K562 (cell line): ENCODE data around the gene HRAS. TPM values are rescaled to one million over a fixed set of nuclear protein-coding genes. Genes with fewer than 3 reads are reported as not detected.

ENCODE experiments used
- ATAC-seq: fragments of 200-7000 bp; cut with Tn5 transposase; 3 replicates; pipeline ENCODE4 v1.9.1; 2020; ENCODE audit warnings: moderate library complexity
- BruUV-seq: library from RNA; stranded (reverse); fragments of 400-500 nt; replicated peaks from 2 replicates; lab custom pipeline; 2021; lab: Mats Ljungman, UMichigan
- CTCF ChIA-PET: fragments of 300-600 bp; formaldehyde crosslinking; extraction: SDS; loops from one replicate; lab custom pipeline; 2021; ENCODE audit warnings: low intra/inter-chr PET ratio; lab: Yijun Ruan, JAX
- POLR2A ChIA-PET: fragments of 300-600, 350-650 bp; sonication (Branson Sonifier 250); formaldehyde crosslinking; extraction: SDS; loops from one replicate; lab custom pipeline; 2021; ENCODE audit warnings: antibody characterized with exemption, inconsistent platforms; lab: Yijun Ruan, JAX
- DNase-seq, 4 experiments: peaks; one replicate each; pipeline versions ENCODE4 v3.0.0 to v3.0.0-alpha.2; 2011 to 2018; ENCODE audit warnings: low spot score in 3 of 4, mixed read lengths in 3 of 4; ENCODE audit errors: extremely low read depth in 1 of 4
- FAIRE-seq: peaks from 2 replicates; lab custom pipeline; 2011; peaks lifted over from hg19 to GRCh38; lab: Jason Lieb, UNC
- H2AFZ ChIP-seq: 2 replicates; pipeline ENCODE4 v1.6.0; 2011; ENCODE audit warnings: low read depth, low read length, control low read depth, inconsistent platforms
- H3K27ac ChIP-seq: fragments of 200-600 bp; 3 replicates; pipeline ENCODE4 v1.8.0; 2011; ENCODE audit warnings: low read depth, mild to moderate bottlenecking, control low read depth, inconsistent platforms, low read length, moderate library complexity, mixed read lengths; ENCODE audit errors: extremely low read depth
- H3K27me3 ChIP-seq, 2 experiments: fragments of 300-600 bp in 1 of 2; 2 replicates in 1 of 2; 3 replicates in 1 of 2; pipeline versions ENCODE4 v1.6.0 to v1.8.0; 2011; ENCODE audit warnings: inconsistent platforms in 2 of 2, low read length in 2 of 2, mild to moderate bottlenecking in 1 of 2, mixed read lengths in 1 of 2, moderate library complexity in 1 of 2; ENCODE audit not compliant: control insufficient read depth in 2 of 2, insufficient read depth in 2 of 2
- H3K36me3 ChIP-seq: fragments of 300-600 bp; 3 replicates; pipeline ENCODE4 v1.8.0; 2011; ENCODE audit warnings: mild to moderate bottlenecking, low read length, inconsistent platforms; ENCODE audit not compliant: control insufficient read depth, insufficient read depth
- H3K4me1 ChIP-seq, 2 experiments: fragments of 200-600 bp in 1 of 2; replicated peaks in 1 of 2; 2 replicates in 1 of 2; 3 replicates in 1 of 2; pipeline versions ENCODE4 v1.5.1 to v1.8.0; 2011; ENCODE audit warnings: inconsistent platforms in 2 of 2, low read length in 2 of 2, mild to moderate bottlenecking in 1 of 2, mixed read lengths in 1 of 2, moderate library complexity in 1 of 2; ENCODE audit not compliant: control insufficient read depth in 2 of 2, insufficient read depth in 2 of 2
- H3K4me2 ChIP-seq: 2 replicates; pipeline ENCODE4 v1.6.1; 2011; ENCODE audit warnings: low read length, control low read depth, inconsistent platforms, mixed read lengths; ENCODE audit not compliant: insufficient read depth
- H3K4me3 ChIP-seq: fragments of 200-600 bp; sonication (generic), shearing (Covaris generic); 2 replicates; pipeline ENCODE4 v1.5.1; 2016; ENCODE audit warnings: control low read depth, inconsistent platforms
- H3K79me2 ChIP-seq: fragments of 200-600 bp; 3 replicates; pipeline ENCODE4 v1.8.0; 2011; ENCODE audit warnings: low read length, inconsistent platforms; ENCODE audit not compliant: control insufficient read depth, insufficient read depth
- H3K9ac ChIP-seq, 2 experiments: 2 replicates each; pipeline versions ENCODE4 v1.6.0 to v1.6.1; 2011; ENCODE audit warnings: low read depth in 2 of 2, low read length in 2 of 2, control low read depth in 1 of 2, inconsistent platforms in 1 of 2, mild to moderate bottlenecking in 1 of 2, mixed read lengths in 1 of 2; ENCODE audit not compliant: insufficient read depth in 1 of 2
- H3K9me1 ChIP-seq: one replicate; pipeline ENCODE4 v1.6.0; 2011; ENCODE audit warnings: inconsistent platforms, mild to moderate bottlenecking, low read length, moderate library complexity; ENCODE audit not compliant: control insufficient read depth, insufficient read depth
- H3K9me3 ChIP-seq: replicated peaks from 2 replicates; pipeline ENCODE4 v1.5.1; 2011; ENCODE audit warnings: low read depth, low read length, inconsistent platforms; ENCODE audit not compliant: control insufficient read depth, insufficient read depth
- H4K20me1 ChIP-seq: replicated peaks from 2 replicates; pipeline ENCODE4 v1.6.1; 2011; ENCODE audit warnings: low read length, inconsistent platforms, mixed read lengths; ENCODE audit not compliant: control insufficient read depth, insufficient read depth
- BRCA1 ChIP-seq, 2 experiments: fragments of 450-650 bp in 1 of 2; sonication (generic) in 1 of 2; formaldehyde crosslinking in 1 of 2; IDR thresholded peaks; 2 replicates each; pipeline versions ENCODE4 v1.5.0 to v1.6.1; 2017 to 2020; ENCODE audit warnings: mild to moderate bottlenecking in 1 of 2, missing genetic modification reagents in 1 of 2
- CHD4 ChIP-seq: fragments of 200-600 bp; sonication (generic); IDR thresholded peaks from 3 replicates; pipeline ENCODE4 v1.6.1; 2012; ENCODE audit warnings: low read depth, mild to moderate bottlenecking, mixed read lengths, low read length, inconsistent platforms; ENCODE audit not compliant: insufficient read depth, insufficient replicate concordance, poor library complexity, severe bottlenecking
- CXXC5 ChIP-seq: fragments of 250-450 bp; sonication (Bioruptor Pico); IDR thresholded peaks from 2 replicates; pipeline ENCODE4 v1.8.0; 2022; ENCODE audit warnings: inconsistent platforms, mild to moderate bottlenecking, moderate library complexity
- ESRRB ChIP-seq: fragments of 250-450 bp; sonication (Bioruptor Pico); IDR thresholded peaks from 2 replicates; pipeline ENCODE4 v1.5.0; 2020; ENCODE audit warnings: mild to moderate bottlenecking, moderate library complexity, borderline replicate concordance
- FOXK2 ChIP-seq, 2 experiments: fragments of 450-650 bp; IDR thresholded peaks in 1 of 2; conservative IDR thresholded peaks in 1 of 2; 2 replicates each; pipeline ENCODE4 v1.6.1; 2016; ENCODE audit warnings: low read depth in 2 of 2, mild to moderate bottlenecking in 1 of 2
- MGA ChIP-seq: fragments of 450-650 bp; IDR thresholded peaks from 2 replicates; pipeline ENCODE4 v1.6.1; 2016; ENCODE audit warnings: mild to moderate bottlenecking, moderate library complexity
- NCOA2 ChIP-seq, 2 experiments: fragments of 450-650 bp; IDR thresholded peaks; 2 replicates each; pipeline ENCODE4 v1.6.1; 2018; ENCODE audit warnings: mild to moderate bottlenecking in 2 of 2, moderate library complexity in 1 of 2; ENCODE audit not compliant: partially characterized antibody in 2 of 2
- RBFOX2 ChIP-seq: fragments of 200-400 bp; formaldehyde crosslinking; IDR thresholded peaks from 2 replicates; pipeline ENCODE4 v1.6.1; 2017; ENCODE audit warnings: low read depth, mild to moderate bottlenecking, low read length, moderate library complexity
- SREBF1 ChIP-seq: fragments of 150-350 bp; IDR thresholded peaks from 2 replicates; pipeline ENCODE4 v1.6.1; 2014; ENCODE audit warnings: antibody characterized with exemption, low read depth, low read length, borderline replicate concordance
- TRIM28 ChIP-seq: fragments of 450-650 bp; IDR thresholded peaks from 2 replicates; pipeline ENCODE4 v1.6.1; 2017
- ZFX ChIP-seq: sonication (generic); formaldehyde crosslinking; IDR thresholded peaks from 2 replicates; pipeline ENCODE4 v1.8.0; 2022; ENCODE audit warnings: mild to moderate bottlenecking, missing genetic modification reagents, moderate library complexity
- ZNF134 ChIP-seq: fragments of 250-450 bp; sonication (Bioruptor Pico); conservative IDR thresholded peaks from 2 replicates; pipeline ENCODE4 v1.4.0; 2020
- WGBS: fragments of 100-300 bp; shearing (Covaris generic); methylation state at CpG from one replicate; pipeline ENCODE4 v1.1.6; 2016; ENCODE audit warnings: low coverage, mixed read lengths; ENCODE audit not compliant: insufficient coverage; ENCODE audit errors: missing lambda C conversion rate; 5-methylcytosine and 5-hydroxymethylcytosine counted together
- in situ Hi-C: fragments of 300-500 bp; cut with MboI; formaldehyde crosslinking; loops from 4 replicates; pipeline ENCODE4 v1.15.0; 2018; ENCODE audit warnings: inconsistent platforms, mixed read lengths
- intact Hi-C: fragments of 100-400 bp; cut with micrococcal nuclease; formaldehyde crosslinking; loops from 2 replicates; pipeline ENCODE4 v1.14.2; 2022
- polyA plus RNA-seq, 8 experiments: library from polyadenylated mRNA; depleted of rRNA in 4 of 8; stranded (reverse) in 5 of 8; unstranded in 3 of 8; fragments of >200 nt; fragmentation: Nextera tagmentation in 2 of 8; fragmentation: Illumina TruSeq in 1 of 8; extraction: Ambion mirVana in 2 of 8; extraction: Trizol in 1 of 8; gene quantifications; 2 replicates each; pipeline versions ENCODE4 v1.2.1 to v1.2.3, GENCODE V29; 2011 to 2014; ENCODE audit warnings: inconsistent platforms in 1 of 8, missing spikeins in 1 of 8
- total RNA-seq, 7 experiments: library from RNA; depleted of rRNA in 6 of 7; stranded (reverse); fragments of >200 nt in 6 of 7; fragmentation: Illumina TruSeq in 2 of 7; extraction: Trizol in 2 of 7; gene quantifications; 2 replicates each; pipeline versions ENCODE4 v1.2.1 to v1.2.3, GENCODE V29; 2011 to 2021; ENCODE audit warnings: low replicate concordance in 1 of 7

Gene HRAS
- total and polyA plus RNA-seq, 9 of the 15 experiments (the other 6 are each of a cell fraction or from before 2014, with no cell fraction given) = 2.8 to 73.5 (median 29.6) TPM

- Histone ChIP-seq H3K36me3 (peaks cover 84% of the 10 kb centered on the region), H3K9me3 (no peaks in the 10 kb centered on the region)
- no TSS peak for BruUV-seq
- no peak for TF ChIP-seq NCOA2 (IDR thresholded peaks at IDR 0.05; ENCODE audit: partially characterized antibody in 2 of 2)
- TF ChIP-seq CHD4 = no peak
- no peak for TF ChIP-seq TRIM28
- no peak for TF ChIP-seq SREBF1
- no peak for TF ChIP-seq ESRRB (CRISPR knock-in tag)
- TF ChIP-seq CXXC5 = no peak
- TF ChIP-seq MGA = no peak
- no peak for TF ChIP-seq FOXK2 (conservative IDR thresholded peaks at IDR 0.05 in 1 of 2, IDR thresholded peaks at IDR 0.05 in 1 of 2; ENCODE audit: low read depth in 2 of 2)
- no peak for TF ChIP-seq ZFX (CRISPR knock-in tag)
- no peak for TF ChIP-seq BRCA1 (IDR thresholded peaks at IDR 0.05)
- no peak for TF ChIP-seq BRCA1 (CRISPR knock-in tag; IDR thresholded peaks at IDR 0.05)
- no peak for TF ChIP-seq ZNF134
- peak; percentile 37; the same call in 1 of the 2 replicates for TF ChIP-seq RBFOX2
Measured at GRCh38 chr11:584287-584686, 48.9 kb upstream of the HRAS start.

More at GRCh38 chr11:584287-584686, 48.9 kb upstream of the HRAS start:
- Histone ChIP-seq H3K79me2 (peaks cover 70% of the 10 kb centered on the region), H3K9me1 (peaks cover 19% of the 10 kb centered on the region), H2AFZ (no peak overlapping the region), H3K4me3 (no peak overlapping the region), H3K27me3 (no peaks in the 10 kb centered on the region), H3K27ac (no peak overlapping the region), H3K9ac (no peak overlapping the region), H4K20me1 (peaks cover 23% of the 10 kb centered on the region), H3K4me2 (no peak overlapping the region), H3K4me1 (peaks cover 15 to 38% of the 10 kb centered on the region in 2 experiments)
- 98% methylated on average over 7 of the region's 10 CpGs for WGBS
- in situ Hi-C loops (no loop called here), intact Hi-C loops (no loop called here)
- ChIA-PET CTCF (no interaction called here), POLR2A (interaction anchor here (0.7 to 1.2 kb wide), 2 partner anchors 9 to 73 kb away, joined by 3 read pairs; partner anchors contain the start of gene PHRF1)
- DNase-seq (no peak), FAIRE-seq (no peak), ATAC-seq (no peak)
